Measurements from ENCODE around the gene CHRNB4.

The CHRNB4 gene

GRCh38 chr15:78624651-78625590 is 16.1 kb downstream of the CHRNB4 start:
- TF ChIP-seq CTCF (conservative IDR thresholded peaks at IDR 0.05) (no peak), ZFX (IDR thresholded peaks at IDR 0.05) (no peak)
- no peak overlapping the region for H3K27ac ChIP-seq

- TF ChIP-seq CTCF (conservative IDR thresholded peaks at IDR 0.05), result no peak
- no peak for TF ChIP-seq ZFX (IDR thresholded peaks at IDR 0.05)
These were observed 17.1 kb downstream of the CHRNB4 start for GRCh38 chr15:78623786-78624497.

GRCh38 chr15:78621810-78622402 is 19.1 kb downstream of the CHRNB4 start:
- TF ChIP-seq ZFX (IDR thresholded peaks at IDR 0.05) (no peak), CTCF (conservative IDR thresholded peaks at IDR 0.05) (no peak)
- H3K27ac ChIP-seq, result no peak overlapping the region

More at GRCh38 chr15:78623786-78624497, 17.1 kb downstream of the CHRNB4 start:
- no peak overlapping the region for H3K27ac ChIP-seq

- H3K27ac ChIP-seq, result no peak within 1 kb of the TSS
- TF ChIP-seq CTCF (conservative IDR thresholded peaks at IDR 0.05) (no peak), ZFX (IDR thresholded peaks at IDR 0.05) (no peak)
These were observed 20.2 kb downstream of the CHRNB4 start, which contains the start of gene CHRNA3 for GRCh38 chr15:78620527-78621421. Gene CHRNA3, minus strand, starts transcription at chr15:78620996. Its CDS starts 202 bp downstream, at chr15:78620794.

GRCh38 chr15:78620021-78620526 is 20.9 kb downstream of the CHRNB4 start:
- H3K27ac ChIP-seq, result no peak overlapping the region
- TF ChIP-seq ZFX (IDR thresholded peaks at IDR 0.05) (no peak), CTCF (conservative IDR thresholded peaks at IDR 0.05) (no peak)

- H3K27ac ChIP-seq, result no peak overlapping the region
- TF ChIP-seq ZFX (IDR thresholded peaks at IDR 0.05), result no peak
- no peak for TF ChIP-seq CTCF (conservative IDR thresholded peaks at IDR 0.05)
These were observed 21.7 kb downstream of the CHRNB4 start for GRCh38 chr15:78619022-78619950.
